Thymus (tissue), 11 donors: ENCODE measurements around the gene LMX1B. TPM values are rescaled to one million over a fixed set of nuclear protein-coding genes. Genes with fewer than 3 reads are reported as not detected.
A peak's percentile ranks its signal among the peaks of the same experiment; 100 is the strongest.

Experiments
- DNase-seq, 9 donors: peaks; one replicate each; pipeline ENCODE4 v3.0.0-alpha.2; 2013; ENCODE audit warnings: low spot score in 9 of 9, low read depth in 6 of 9, missing footprints in 1 of 9
- H3K27ac ChIP-seq, 2 donors: one replicate each; pipeline ENCODE4 v1.5.1; 2013; ENCODE audit warnings: control low read depth in 1 of 2, low read depth in 1 of 2, low read length in 1 of 2, mild to moderate bottlenecking in 1 of 2, moderate library complexity in 1 of 2
- H3K27me3 ChIP-seq, 2 donors: one replicate each; pipeline ENCODE4 v1.5.1; 2013; ENCODE audit warnings: low read length in 1 of 2; ENCODE audit not compliant: control insufficient read depth in 2 of 2, insufficient read depth in 1 of 2
- H3K36me3 ChIP-seq, 2 donors: one replicate each; pipeline ENCODE4 v1.5.1; 2013; ENCODE audit warnings: low read length in 1 of 2, mild to moderate bottlenecking in 1 of 2, moderate library complexity in 1 of 2; ENCODE audit not compliant: control insufficient read depth in 2 of 2, insufficient read depth in 2 of 2
- H3K4me1 ChIP-seq, 2 donors: one replicate each; pipeline ENCODE4 v1.5.1; 2013; ENCODE audit warnings: low read length in 2 of 2; ENCODE audit not compliant: control insufficient read depth in 2 of 2, insufficient read depth in 2 of 2
- H3K4me3 ChIP-seq, 2 donors: one replicate each; pipeline ENCODE4 v1.5.1; 2013; ENCODE audit warnings: low read length in 2 of 2, control low read depth in 1 of 2, mild to moderate bottlenecking in 1 of 2
- H3K9me3 ChIP-seq, 2 donors: one replicate each; pipeline ENCODE4 v1.5.1; 2013; ENCODE audit warnings: low read length in 1 of 2, mild to moderate bottlenecking in 1 of 2; ENCODE audit not compliant: control insufficient read depth in 2 of 2, insufficient read depth in 1 of 2
- WGBS: extraction: QIAGEN DNeasy Blood & Tissue Kit; methylation state at CpG from one replicate; pipeline ENCODE4 v1.1.7; 2013; 5-methylcytosine and 5-hydroxymethylcytosine counted together
- polyA plus RNA-seq: library from polyadenylated mRNA; stranded (reverse); fragments of 200-250 nt; gene quantifications from one replicate; pipeline ENCODE4 v1.2.3, GENCODE V29; 2013
- total RNA-seq: library from RNA; stranded (reverse); fragments of 120-200 nt; gene quantifications from one replicate; pipeline ENCODE4 v1.2.4, GENCODE V29; 2013
- donor health status: healthy.

The LMX1B gene
- total and polyA plus RNA-seq, 2 donors: 0.02 to 0.05 TPM

- peaks cover 0 to 3% of the 10 kb centered on the region in 2 donors for H3K4me1 ChIP-seq
- DNase-seq: no peak
Measured at GRCh38 chr9:126626127-126626925, 12.6 kb downstream of the LMX1B start.

GRCh38 chr9:126626926-126627233 is 13.2 kb downstream of the LMX1B start:
- H3K36me3 ChIP-seq: no peaks in the 10 kb centered on the region
- H3K27ac ChIP-seq: no peak overlapping the region
- H3K9me3 ChIP-seq: peaks cover 0 to 8% of the 10 kb centered on the region in 2 donors
- H3K27me3 ChIP-seq: peaks cover 82 to 100% of the 10 kb centered on the region in 2 donors
- no peak for DNase-seq
- peaks cover 0 to 3% of the 10 kb centered on the region in 2 donors for H3K4me1 ChIP-seq
- no peak overlapping the region for H3K4me3 ChIP-seq
- WGBS: 21% methylated on average over 14 of the region's 14 CpGs

More at GRCh38 chr9:126626127-126626925, 12.6 kb downstream of the LMX1B start:
- no peak overlapping the region for H3K27ac ChIP-seq
- H3K4me3 ChIP-seq: peak overlapping the region in 1 of 2 donors; percentile 8
- no peaks in the 10 kb centered on the region for H3K36me3 ChIP-seq
- H3K9me3 ChIP-seq: peaks cover 0 to 9% of the 10 kb centered on the region in 2 donors
- peaks cover 87 to 100% of the 10 kb centered on the region in 2 donors for H3K27me3 ChIP-seq
- 6% methylated on average over 56 of the region's 56 CpGs for WGBS

DNA sequence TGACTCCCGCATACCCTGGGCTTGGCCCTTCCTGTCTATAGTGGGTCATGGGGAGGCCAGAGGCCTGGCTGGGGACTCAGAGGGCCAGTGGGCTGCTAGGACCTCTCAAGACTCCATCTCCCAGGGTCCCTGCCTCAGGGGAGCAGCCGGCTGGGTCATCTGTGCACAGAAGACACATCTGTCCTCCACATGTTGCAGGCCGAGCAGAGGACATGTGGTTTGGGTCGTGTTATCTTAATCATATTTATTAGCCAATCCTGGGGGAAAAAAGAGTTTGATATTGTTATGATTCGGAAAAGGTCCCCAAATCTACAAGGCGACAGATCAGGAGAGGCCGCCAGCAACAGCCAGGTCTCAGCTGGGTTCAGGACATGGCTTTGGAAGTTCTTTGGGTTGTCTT is 14.4 kb downstream of the LMX1B start:
- no peak overlapping the region for H3K4me3 ChIP-seq
- H3K4me1 ChIP-seq: peaks cover 0 to 3% of the 10 kb centered on the region in 2 donors
- DNase-seq: no peak
- peaks cover 77 to 100% of the 10 kb centered on the region in 2 donors for H3K27me3 ChIP-seq
- 91% methylated on average over 7 of the region's 7 CpGs for WGBS
- no peak overlapping the region for H3K27ac ChIP-seq
- no peaks in the 10 kb centered on the region for H3K36me3 ChIP-seq
- H3K9me3 ChIP-seq: peaks cover 0 to 6% of the 10 kb centered on the region in 2 donors

- Histone ChIP-seq H3K36me3 (no peaks in the 10 kb centered on the region), H3K27me3 (peaks cover 68 to 100% of the 10 kb centered on the region in 2 donors), H3K9me3 (peaks cover 0 to 6% of the 10 kb centered on the region in 2 donors), H3K4me3 (no peak overlapping the region), H3K4me1 (peaks cover 0 to 3% of the 10 kb centered on the region in 2 donors), H3K27ac (no peak overlapping the region)
- WGBS: 24% methylated on average over 11 of the region's 11 CpGs
- no peak for DNase-seq
Measured at GRCh38 chr9:126628969-126629674, 15.4 kb downstream of the LMX1B start.

GRCh38 chr9:126630458-126631237 is 16.9 kb downstream of the LMX1B start:
- Histone ChIP-seq H3K36me3 (no peaks in the 10 kb centered on the region), H3K27me3 (peaks cover 66 to 100% of the 10 kb centered on the region in 2 donors), H3K9me3 (peaks cover 0 to under 1% of the 10 kb centered on the region in 2 donors), H3K4me3 (no peak overlapping the region), H3K4me1 (peaks cover 0 to 3% of the 10 kb centered on the region in 2 donors), H3K27ac (no peak overlapping the region)
- WGBS: 16% methylated on average over 20 of the region's 20 CpGs
- DNase-seq: no peak

DNA sequence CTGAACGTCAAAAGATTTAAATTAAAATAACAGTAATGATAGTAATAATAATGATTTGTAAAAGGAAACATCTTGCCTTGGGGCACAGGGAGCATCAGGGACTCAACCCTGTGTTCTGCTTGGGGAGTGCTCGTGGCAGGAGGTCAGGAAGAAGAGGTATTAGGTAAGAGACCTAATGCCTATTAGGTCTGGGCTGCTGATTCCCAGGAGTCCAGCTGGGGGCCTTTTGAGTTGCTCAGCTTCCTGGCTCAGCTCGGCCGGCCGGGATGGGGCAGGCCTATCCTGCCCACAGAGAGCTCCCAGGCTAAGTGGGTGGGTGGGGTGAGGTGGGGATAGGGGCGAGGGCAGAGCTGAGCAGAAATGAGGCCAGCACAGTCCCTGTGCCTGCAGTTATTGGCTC is 17.5 kb downstream of the LMX1B start:
- no peaks in the 10 kb centered on the region for H3K36me3 ChIP-seq
- 31% methylated on average over 6 of the region's 6 CpGs for WGBS
- H3K27ac ChIP-seq: no peak overlapping the region
- peaks cover 61 to 100% of the 10 kb centered on the region in 2 donors for H3K27me3 ChIP-seq
- H3K4me3 ChIP-seq: no peak overlapping the region
- no peaks in the 10 kb centered on the region for H3K4me1 ChIP-seq
- DNase-seq: no peak
- no peaks in the 10 kb centered on the region for H3K9me3 ChIP-seq

GRCh38 chr9:126633881-126634558 is 20.3 kb downstream of the LMX1B start:
- no peaks in the 10 kb centered on the region for H3K9me3 ChIP-seq
- H3K27me3 ChIP-seq: peaks cover 55 to 100% of the 10 kb centered on the region in 2 donors
- H3K36me3 ChIP-seq: no peaks in the 10 kb centered on the region
- no peak for DNase-seq
- no peak overlapping the region for H3K4me3 ChIP-seq
- WGBS: 76% methylated on average over 17 of the region's 17 CpGs
- H3K27ac ChIP-seq: no peak overlapping the region
- H3K4me1 ChIP-seq: no peaks in the 10 kb centered on the region

DNA sequence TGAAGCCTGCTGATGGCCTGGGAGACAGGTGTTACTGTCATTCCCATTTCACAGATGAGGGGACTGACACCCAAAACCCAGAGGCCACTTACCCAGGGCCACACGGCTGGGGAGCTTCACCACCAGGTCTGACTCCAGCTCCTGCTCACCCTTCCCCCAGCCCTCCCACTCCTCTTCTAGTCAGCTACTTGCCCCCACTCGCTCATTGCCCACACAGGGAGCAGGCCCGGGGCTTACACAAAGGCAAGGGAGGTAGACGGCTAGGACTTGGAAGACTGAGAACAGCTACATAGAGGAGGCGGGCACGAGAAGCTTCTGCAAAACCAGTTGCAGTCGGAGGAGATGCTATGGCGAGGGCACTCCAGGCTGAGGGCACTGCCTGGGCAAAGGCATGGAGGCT is 21.3 kb downstream of the LMX1B start:
- Histone ChIP-seq H3K27me3 (peaks cover 58 to 100% of the 10 kb centered on the region in 2 donors), H3K36me3 (no peaks in the 10 kb centered on the region), H3K27ac (no peak overlapping the region), H3K9me3 (no peaks in the 10 kb centered on the region), H3K4me1 (no peaks in the 10 kb centered on the region), H3K4me3 (no peak overlapping the region)
- 87% methylated on average over 8 of the region's 8 CpGs for WGBS
- DNase-seq: no peak
